ENCODE data around the gene SMURF2.

Gene SMURF2

GRCh38 chr17:64534187-64534586 is 127.9 kb downstream of the SMURF2 start:
- no peak for DNase-seq

DNA sequence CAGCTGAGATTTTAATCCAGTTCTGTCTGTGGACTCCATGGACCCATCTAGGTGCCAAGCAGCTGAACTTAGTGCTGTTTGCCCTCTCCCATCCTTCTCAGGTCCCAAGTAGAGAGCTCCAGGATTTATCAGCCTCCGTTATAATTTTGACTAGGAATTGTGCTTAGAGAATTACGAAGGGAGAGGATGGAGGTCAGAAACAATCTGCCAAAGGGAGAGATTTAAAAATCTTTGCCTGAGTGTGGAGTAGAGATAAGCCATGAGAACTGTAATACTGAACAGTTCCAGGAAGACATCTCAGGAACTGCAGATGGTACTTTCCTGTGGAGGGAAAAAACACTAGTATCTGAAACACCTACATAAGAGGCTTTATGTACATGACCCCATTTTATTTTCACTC is 128.3 kb downstream of the SMURF2 start:
- DNase-seq, result no peak

DNA sequence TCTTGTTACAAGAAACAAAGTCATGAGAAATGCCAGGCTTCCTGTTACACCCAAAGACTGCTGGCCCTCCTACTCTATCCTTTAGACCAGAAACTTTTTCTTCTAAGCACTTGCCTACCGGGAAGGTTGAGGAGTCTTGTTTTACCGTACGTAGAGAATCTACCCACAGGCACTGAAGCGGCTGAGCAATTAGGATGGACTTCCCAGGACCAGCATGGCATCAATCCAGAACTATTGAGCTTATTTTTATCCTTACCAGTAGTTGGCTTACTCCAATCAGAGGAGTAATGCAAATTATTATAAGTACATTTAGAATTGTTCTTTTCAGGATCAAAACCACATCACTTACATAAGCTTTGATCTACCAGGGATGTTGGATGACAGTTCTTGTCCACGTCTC is 129.7 kb downstream of the SMURF2 start:
- no peak for DNase-seq

DNA sequence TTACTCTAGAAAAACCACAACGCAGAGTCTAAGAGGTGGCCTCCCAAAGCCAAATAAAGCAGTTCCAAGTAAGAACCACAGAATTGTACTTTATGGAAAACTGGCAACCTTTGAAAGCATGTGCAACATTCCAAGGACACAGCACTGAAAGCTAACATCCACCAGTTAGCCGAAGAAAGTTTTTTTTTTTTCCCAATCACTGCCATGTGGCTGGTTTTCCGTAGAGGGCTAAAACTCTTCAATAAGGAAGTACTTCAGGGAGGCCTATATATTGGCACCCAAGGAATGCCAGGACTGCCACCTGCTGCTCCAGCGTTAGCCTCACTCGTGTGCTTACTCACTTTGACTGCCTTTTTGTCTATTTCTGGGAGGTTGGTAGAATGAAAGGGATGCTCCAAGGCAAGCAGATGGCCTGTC is 130.1 kb downstream of the SMURF2 start:
- DNase-seq, result no peak

GRCh38 chr17:64529221-64529620 is 132.9 kb downstream of the SMURF2 start:
- DNase-seq, result no peak

- no peak for DNase-seq
Observed at GRCh38 chr17:64527914-64528313, 134.2 kb downstream of the SMURF2 start.

GRCh38 chr17:64520359-64520758 is 141.7 kb downstream of the SMURF2 start:
- DNase-seq, result no peak

- no peak for DNase-seq
Observed at GRCh38 chr17:64519601-64520000, 142.5 kb downstream of the SMURF2 start.

GRCh38 chr17:64515829-64516228 is 146.3 kb downstream of the SMURF2 start:
- no peak for DNase-seq

GRCh38 chr17:64515419-64515818 is 146.7 kb downstream of the SMURF2 start:
- no peak for DNase-seq

DNA sequence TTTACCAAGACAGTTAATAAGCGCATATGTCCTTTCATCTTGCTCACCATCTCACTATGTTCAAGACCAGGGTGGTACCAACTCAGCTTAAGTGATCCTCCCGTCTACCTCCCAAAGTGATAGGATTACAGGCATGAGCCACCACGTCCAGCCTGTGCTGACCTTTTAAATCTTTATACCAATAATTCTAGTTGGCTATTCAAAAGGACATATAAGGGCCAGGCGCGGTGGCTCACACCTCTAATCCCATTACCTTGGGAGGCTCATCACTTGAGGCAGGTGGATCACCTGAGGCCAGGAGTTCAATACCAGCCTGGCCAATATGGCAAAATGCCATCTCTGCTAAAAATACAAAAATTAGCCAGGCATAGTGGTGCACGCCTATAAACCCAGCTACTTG is 152.9 kb downstream of the SMURF2 start:
- no peak for DNase-seq

GRCh38 chr17:64508683-64509082 is 153.4 kb downstream of the SMURF2 start:
- no peak for DNase-seq

- peak; percentile 15 for DNase-seq
Observed at GRCh38 chr17:64507413-64507782, 154.7 kb downstream of the SMURF2 start.

DNA sequence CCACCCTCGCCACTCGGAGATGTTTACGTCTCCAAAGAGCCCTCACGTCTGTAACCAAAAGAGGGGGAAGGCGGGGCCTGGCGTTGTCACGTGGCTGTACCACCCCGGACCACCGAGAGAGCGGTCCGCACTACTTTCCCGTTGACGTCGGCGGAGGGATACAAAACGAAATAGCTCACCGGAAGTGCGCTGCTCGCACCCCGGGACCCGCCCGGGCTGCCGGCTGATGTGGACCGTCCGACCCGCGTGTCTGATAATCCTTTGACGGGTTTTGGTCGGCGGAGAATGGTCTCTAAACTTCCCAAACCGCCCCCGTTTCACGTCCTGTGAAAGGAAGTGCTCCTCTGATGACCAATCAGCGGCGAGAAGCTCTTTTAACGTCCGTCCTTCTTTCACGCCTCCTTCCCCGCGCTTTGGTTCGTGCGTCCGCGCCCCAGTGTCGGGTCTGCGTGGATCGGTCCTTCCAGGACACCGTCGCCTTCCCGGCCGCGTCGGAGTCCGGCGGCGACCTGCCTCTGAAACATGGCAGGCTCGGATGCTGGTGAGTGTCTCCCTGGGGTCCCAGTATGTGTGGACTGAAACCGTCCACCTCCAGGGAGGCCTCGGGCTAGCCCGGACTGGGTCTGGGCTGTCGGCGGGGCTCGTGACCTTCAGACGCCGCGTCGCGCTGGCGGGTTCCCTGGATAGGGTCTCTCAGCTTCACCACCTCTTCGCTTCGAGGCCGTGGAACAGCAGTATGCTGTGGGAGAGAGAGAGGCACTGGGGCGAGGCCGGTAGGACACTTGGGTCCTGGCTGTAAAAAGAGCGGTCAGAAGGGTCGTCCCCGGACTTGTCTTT is 155.3 kb downstream of the SMURF2 start, which contains the start of gene CEP95:
CEP95 (plus strand) TSS at position 402 of the 837 bp plus-strand sequence; CDS start at position 523, 121 bp downstream.
- DNase-seq, result peak; percentile 92

DNA sequence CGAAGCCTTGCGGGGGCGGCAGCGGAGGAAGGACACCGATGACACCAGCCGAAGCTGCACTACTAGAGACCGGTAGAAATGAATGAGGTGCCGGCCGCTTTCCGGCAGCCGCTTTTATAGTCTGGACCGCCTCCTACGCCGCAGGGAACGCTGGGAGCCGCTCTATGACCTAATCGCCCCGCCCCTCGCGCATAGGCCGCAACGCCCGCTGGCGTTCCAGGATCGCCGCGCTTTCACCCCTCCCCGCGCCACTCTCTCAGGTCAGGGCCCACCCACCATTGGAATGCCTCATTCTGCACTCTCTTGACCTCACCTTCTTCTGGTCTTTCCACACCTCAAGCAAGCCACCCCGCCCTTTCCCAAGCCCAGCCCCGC is 155.9 kb downstream of the SMURF2 start, which contains the start of gene DDX5:
DDX5 (minus strand) TSS at position 89 of the 375 bp plus-strand sequence. CDS start 170 bp downstream, outside the sequence.
- DNase-seq, result peak; percentile 95

DNA sequence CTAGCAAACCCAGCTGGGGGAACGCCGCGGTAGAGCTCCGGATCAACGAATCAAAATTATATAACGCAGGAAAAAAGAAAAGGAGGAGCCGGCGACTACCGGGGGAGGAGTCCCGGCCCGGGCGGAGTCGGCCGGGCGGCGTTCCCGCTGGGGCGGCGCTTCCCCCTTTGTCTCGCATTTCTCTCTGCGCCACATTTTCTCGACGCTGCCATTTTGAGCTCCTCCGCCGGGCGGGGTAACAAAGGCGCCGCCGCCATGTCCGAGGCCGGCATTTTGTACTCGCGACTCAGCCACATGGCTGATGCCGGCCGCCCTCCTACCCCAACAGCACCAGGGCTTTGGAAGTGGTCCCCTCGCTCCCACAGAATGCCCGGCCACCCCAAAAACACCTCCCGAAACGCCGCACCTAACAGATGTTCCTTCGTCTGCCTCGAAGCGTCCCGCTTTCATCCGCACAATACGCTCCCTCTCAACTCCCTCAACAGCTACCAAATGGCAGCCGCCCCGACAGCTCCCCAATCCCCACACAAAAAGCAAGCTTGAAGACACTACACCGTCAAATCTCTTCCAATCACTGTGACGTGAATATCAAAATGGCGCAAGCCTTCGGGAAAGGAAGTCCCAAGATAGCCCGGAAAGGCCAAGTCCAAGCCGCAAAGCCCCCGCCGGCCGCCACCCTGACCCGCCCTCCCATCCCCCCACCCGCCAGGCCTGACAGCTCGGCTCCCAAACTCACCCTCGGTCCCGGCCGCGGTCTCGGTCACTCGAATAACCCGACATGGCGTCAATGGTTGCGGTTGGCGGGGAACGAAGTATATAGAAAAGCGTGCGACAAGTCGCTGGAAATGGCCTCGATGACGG is 156.5 kb downstream of the SMURF2 start:
- peak; percentile 77 for DNase-seq

GRCh38 chr17:64504769-64505339 is 157.3 kb downstream of the SMURF2 start:
- no peak for DNase-seq

DNA sequence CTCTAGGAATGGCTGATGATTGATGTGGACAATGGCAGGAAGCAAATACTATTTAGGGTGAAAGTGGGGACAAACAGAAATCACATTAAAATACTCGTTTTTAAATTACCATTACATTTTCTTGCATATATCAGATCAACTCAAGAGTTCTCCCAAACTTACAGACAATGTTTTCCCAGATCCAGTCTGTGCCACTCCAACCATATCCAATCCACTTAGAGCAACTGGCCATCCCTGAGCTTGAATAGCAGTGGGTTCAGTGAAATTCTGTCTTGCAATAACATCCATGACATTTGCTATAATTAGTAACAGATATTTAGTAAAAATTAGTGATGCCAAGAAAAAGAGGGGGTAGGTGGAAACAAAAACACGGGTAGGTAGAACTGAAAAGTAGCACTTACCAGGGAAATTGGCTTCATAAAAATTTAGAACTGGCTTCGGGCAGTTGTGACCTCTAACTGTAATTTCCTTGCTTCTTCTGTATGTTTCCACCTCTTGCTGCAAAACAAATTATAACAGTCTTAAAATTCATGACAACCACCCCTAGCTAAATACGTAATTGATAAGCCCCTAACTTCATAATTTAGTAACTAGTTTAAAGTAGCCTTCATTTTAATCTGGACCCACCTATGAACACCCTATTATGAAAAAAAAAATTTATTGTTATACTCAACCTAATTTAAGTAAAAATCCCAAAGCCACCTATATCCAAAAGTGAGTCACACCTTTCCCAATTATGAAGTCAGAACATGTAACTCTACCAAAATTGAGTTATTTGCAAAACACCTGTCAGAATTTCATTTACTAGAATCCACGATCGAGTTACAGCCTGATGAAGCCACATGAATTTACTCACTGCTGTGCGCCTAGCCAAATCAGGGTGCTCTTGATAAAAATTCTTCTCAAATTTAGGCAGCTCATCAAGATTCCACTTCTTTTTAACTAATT is 158.0 kb downstream of the SMURF2 start:
- no peak for DNase-seq

GRCh38 chr17:64503341-64503740 is 158.8 kb downstream of the SMURF2 start:
- no peak for DNase-seq

- DNase-seq, result no peak
Observed at GRCh38 chr17:64502809-64503208, 159.3 kb downstream of the SMURF2 start.

- no peak for DNase-seq
Observed at GRCh38 chr17:64502021-64502420, 160.1 kb downstream of the SMURF2 start.
